Natural killer cell treated with Interleukin-12 subunit alpha and Interleukin-12 subunit beta and Interleukin-15 and Interleukin-18, amount 100 ng/mL, for 72 hours (primary cell): Measurements from ENCODE around the gene PGAP3. TPM values are rescaled to one million over a fixed set of nuclear protein-coding genes. Genes with fewer than 3 reads are reported as not detected.

Experiments
- ATAC-seq, 2 donors: fragments of 150-1000 bp; cut with Tn5 transposase in 1 of 2; sonication (Bioruptor Pico), chemical (Tn5 transposase) in 1 of 2; 2 replicates each; pipeline ENCODE4 v1.10.0; 2021
- DNase-seq: peaks from one replicate; pipeline ENCODE4 v3.0.0; 2022; ENCODE audit warnings: low spot score
- H3K27ac Mint-ChIP-seq, 2 donors: 1 replicate in 1 of 2; 2 replicates in 1 of 2; pipeline ENCODE4 v1.8.0; 2022; ENCODE audit warnings: mixed read lengths in 2 of 2, mild to moderate bottlenecking in 1 of 2, moderate library complexity in 1 of 2
- H3K27me3 Mint-ChIP-seq, 2 donors: 1 replicate in 1 of 2; 2 replicates in 1 of 2; pipeline ENCODE4 v1.8.0; 2022; ENCODE audit warnings: mixed read lengths in 2 of 2
- H3K36me3 Mint-ChIP-seq: one replicate; pipeline ENCODE4 v1.8.0; 2022; ENCODE audit warnings: mixed read lengths
- H3K4me1 Mint-ChIP-seq, 2 donors: 1 replicate in 1 of 2; 2 replicates in 1 of 2; pipeline ENCODE4 v1.8.0; 2022; ENCODE audit warnings: low read depth in 2 of 2, mixed read lengths in 2 of 2, mild to moderate bottlenecking in 1 of 2
- H3K4me3 Mint-ChIP-seq: one replicate; pipeline ENCODE4 v1.8.0; 2022; ENCODE audit warnings: mixed read lengths
- H3K9me3 Mint-ChIP-seq: 2 replicates; pipeline ENCODE4 v1.8.0; 2022; ENCODE audit warnings: mixed read lengths
- total RNA-seq, 2 donors: library from RNA; stranded (reverse); gene quantifications; one replicate each; pipeline ENCODE4 v1.2.3, GENCODE V29; 2022

The PGAP3 gene
- total RNA-seq, 2 donors from 2014 or later, result 8.8 to 13.7 TPM

DNA sequence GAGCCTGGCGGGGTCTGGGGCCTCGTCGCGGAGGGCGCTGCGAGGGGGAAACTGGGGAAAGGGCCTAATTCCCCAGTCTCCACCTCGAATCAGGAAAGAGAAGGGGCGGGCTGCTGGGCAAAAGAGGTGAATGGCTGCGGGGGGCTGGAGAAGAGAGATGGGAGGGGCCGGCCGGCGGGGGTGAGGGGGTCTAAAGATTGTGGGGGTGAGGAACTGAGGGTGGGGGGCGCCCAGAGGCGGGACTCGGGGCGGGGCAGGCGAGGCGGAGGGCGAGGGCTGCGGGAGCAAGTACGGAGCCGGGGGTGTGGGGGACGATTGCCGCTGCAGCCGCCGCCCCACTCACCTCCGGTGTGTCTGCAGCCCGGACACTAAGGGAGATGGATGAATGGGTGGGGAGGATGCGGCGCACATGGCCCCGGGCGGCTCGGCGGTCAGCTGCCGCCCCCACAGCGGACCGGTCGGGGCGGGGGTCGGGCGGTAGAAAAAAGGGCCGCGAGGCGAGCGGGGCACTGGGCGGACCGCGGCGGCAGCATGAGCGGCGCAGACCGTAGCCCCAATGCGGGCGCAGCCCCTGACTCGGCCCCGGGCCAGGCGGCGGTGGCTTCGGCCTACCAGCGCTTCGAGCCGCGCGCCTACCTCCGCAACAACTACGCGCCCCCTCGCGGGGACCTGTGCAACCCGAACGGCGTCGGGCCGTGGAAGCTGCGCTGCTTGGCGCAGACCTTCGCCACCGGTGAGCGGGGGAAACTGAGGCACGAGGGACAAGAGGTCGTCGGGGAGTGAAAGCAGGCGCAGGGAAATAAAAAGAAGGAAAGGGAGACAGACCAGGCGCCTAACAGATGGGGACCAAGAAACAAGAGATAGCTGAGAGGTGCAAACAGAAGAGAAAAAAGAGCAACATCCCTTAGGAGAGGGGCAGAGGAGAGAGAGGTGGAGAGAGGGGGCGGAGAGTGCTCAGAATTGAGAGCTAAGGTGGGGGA, 19.6 kb downstream of the PGAP3 start, which contains the start of gene PNMT:
PNMT (plus strand) TSS at position 509 of the 980 bp plus-strand sequence; CDS start at position 532, 23 bp downstream.
- peak; percentile 83 for DNase-seq
- H3K27me3 Mint-ChIP-seq, result peaks cover 0 to 3% of the 10 kb centered on the region in 2 donors
- peaks cover 11 to 16% of the 10 kb centered on the region in 2 donors for H3K4me1 Mint-ChIP-seq
- no peak within 1 kb of the TSS for H3K27ac Mint-ChIP-seq
- no peaks in the 10 kb centered on the region for H3K9me3 Mint-ChIP-seq
- no peaks in the 10 kb centered on the region for H3K36me3 Mint-ChIP-seq
- peak; percentile 71 to 83 for ATAC-seq
- peak within 1 kb of the TSS; percentile 65 for H3K4me3 Mint-ChIP-seq

DNA sequence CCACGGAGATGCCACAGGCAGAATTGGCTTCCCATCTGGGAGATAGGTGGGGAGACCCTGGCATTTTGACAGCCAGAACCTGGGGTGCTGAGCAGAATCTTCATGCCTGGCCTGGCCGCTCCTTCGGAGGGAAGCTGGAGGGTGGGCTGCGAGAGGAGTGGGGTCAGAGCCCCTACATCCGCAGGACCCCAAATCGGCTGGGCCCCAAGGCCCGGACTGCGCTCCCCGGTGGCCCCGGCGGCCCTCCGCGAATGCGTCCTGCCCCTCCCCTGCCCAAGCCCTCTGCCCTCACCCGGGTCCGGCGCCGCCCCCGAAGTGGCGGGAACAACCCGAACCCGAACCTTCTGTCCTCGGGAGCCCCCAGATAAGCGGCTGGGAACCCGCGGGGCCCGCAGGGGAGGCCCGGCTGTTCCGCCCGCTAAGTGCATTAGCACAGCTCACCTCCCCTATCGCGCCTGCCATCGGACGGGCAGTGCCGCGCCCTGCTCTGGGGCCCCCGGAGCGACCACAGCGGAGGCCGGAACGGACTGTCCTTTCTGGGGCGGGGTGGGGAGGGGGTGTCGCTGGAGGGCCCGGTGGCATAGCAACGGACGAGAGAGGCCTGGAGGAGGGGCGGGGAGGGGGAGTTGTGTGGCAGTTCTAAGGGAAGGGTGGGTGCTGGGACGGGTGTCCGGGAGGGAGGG, 20.5 kb downstream of the PGAP3 start:
- no peak for ATAC-seq
- Mint-ChIP-seq H3K4me3 (peak overlapping the region; percentile 65), H3K27ac (no peak overlapping the region), H3K4me1 (peaks cover 11 to 15% of the 10 kb centered on the region in 2 donors), H3K27me3 (peaks cover 0 to 3% of the 10 kb centered on the region in 2 donors), H3K36me3 (no peaks in the 10 kb centered on the region), H3K9me3 (no peaks in the 10 kb centered on the region)
- no peak for DNase-seq

DNA sequence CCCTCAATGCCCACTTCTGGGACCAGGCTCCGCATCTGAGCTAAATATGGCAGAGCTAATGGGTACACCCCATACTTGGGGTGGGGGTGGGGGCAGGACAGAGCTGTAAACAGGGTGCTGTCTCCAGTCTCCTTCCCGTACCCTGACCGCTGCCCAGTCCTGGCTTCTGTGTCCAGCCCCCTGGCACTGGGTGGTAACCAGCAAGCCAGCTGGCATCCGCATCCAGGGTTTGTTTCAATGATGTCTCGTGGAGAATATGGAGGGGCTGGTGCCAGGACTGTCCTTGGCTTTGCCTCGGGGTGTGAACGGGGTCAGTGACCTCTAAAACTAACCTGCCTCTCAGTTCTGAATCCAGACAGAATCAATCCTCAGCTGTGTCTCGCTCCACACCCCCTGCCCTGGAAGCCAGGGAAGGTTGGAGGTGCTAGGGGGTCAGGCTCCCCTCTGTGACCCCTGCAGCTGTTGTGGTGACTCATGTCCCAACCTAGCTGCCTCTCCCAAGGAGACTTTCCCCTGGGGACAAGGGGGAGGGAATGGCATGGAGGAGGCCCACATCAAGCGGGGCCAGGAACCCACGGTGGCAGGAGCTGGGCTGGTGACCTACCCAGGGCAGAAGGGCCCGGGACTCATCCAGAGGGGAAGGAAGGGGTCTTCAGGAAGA, 21.1 kb downstream of the PGAP3 start:
- Mint-ChIP-seq H3K27me3 (peaks cover 0 to 3% of the 10 kb centered on the region in 2 donors), H3K9me3 (no peaks in the 10 kb centered on the region), H3K27ac (no peak overlapping the region), H3K4me1 (peaks cover 11 to 12% of the 10 kb centered on the region in 2 donors), H3K4me3 (peak overlapping the region; percentile 59), H3K36me3 (no peaks in the 10 kb centered on the region)
- ATAC-seq, result no peak
- DNase-seq, result no peak

GRCh38 chr17:39666231-39666600, 21.6 kb downstream of the PGAP3 start:
- Mint-ChIP-seq H3K36me3 (no peaks in the 10 kb centered on the region), H3K4me1 (peaks cover 11 to 12% of the 10 kb centered on the region in 2 donors), H3K27ac (no peak overlapping the region), H3K9me3 (no peaks in the 10 kb centered on the region), H3K27me3 (peaks cover 0 to 3% of the 10 kb centered on the region in 2 donors), H3K4me3 (peak overlapping the region; percentile 25)
- no peak for ATAC-seq
- DNase-seq, result no peak

DNA sequence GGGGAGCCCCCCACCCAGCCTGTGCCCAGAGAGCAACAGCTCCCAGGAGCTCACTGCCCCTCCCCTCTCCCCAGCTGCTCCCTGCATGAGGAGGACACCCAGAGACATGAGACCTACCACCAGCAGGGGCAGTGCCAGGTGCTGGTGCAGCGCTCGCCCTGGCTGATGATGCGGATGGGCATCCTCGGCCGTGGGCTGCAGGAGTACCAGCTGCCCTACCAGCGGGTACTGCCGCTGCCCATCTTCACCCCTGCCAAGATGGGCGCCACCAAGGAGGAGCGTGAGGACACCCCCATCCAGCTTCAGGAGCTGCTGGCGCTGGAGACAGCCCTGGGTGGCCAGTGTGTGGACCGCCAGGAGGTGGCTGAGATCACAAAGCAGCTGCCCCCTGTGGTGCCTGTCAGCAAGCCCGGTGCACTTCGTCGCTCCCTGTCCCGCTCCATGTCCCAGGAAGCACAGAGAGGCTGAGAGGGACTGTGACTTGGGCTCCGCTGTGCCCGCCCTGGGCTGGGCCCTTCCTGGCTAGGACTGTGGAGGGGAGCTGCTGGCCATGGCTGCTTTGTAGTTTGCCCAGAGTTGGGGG, 22.1 kb downstream of the PGAP3 start:
- H3K9me3 Mint-ChIP-seq, result no peaks in the 10 kb centered on the region
- H3K4me3 Mint-ChIP-seq, result peak overlapping the region; percentile 25
- peaks cover 0 to 3% of the 10 kb centered on the region in 2 donors for H3K27me3 Mint-ChIP-seq
- H3K27ac Mint-ChIP-seq, result no peak overlapping the region
- H3K4me1 Mint-ChIP-seq, result peaks cover 11 to 12% of the 10 kb centered on the region in 2 donors
- no peaks in the 10 kb centered on the region for H3K36me3 Mint-ChIP-seq
- ATAC-seq, result no peak
- DNase-seq, result no peak

- H3K4me1 Mint-ChIP-seq, result peaks cover 11 to 12% of the 10 kb centered on the region in 2 donors
- no peaks in the 10 kb centered on the region for H3K36me3 Mint-ChIP-seq
- peaks cover 0 to 3% of the 10 kb centered on the region in 2 donors for H3K27me3 Mint-ChIP-seq
- DNase-seq (no peak), ATAC-seq (no peak)
- no peak within 1 kb of the TSS for H3K27ac Mint-ChIP-seq
- peak within 1 kb of the TSS; percentile 25 for H3K4me3 Mint-ChIP-seq
- no peaks in the 10 kb centered on the region for H3K9me3 Mint-ChIP-seq
These were observed 23.0 kb downstream of the PGAP3 start, which contains the start of gene TCAP for GRCh38 chr17:39664581-39665561. Gene TCAP (plus strand): TSS chr17:39665349. CDS start chr17:39665360, 11 bp downstream.

DNA sequence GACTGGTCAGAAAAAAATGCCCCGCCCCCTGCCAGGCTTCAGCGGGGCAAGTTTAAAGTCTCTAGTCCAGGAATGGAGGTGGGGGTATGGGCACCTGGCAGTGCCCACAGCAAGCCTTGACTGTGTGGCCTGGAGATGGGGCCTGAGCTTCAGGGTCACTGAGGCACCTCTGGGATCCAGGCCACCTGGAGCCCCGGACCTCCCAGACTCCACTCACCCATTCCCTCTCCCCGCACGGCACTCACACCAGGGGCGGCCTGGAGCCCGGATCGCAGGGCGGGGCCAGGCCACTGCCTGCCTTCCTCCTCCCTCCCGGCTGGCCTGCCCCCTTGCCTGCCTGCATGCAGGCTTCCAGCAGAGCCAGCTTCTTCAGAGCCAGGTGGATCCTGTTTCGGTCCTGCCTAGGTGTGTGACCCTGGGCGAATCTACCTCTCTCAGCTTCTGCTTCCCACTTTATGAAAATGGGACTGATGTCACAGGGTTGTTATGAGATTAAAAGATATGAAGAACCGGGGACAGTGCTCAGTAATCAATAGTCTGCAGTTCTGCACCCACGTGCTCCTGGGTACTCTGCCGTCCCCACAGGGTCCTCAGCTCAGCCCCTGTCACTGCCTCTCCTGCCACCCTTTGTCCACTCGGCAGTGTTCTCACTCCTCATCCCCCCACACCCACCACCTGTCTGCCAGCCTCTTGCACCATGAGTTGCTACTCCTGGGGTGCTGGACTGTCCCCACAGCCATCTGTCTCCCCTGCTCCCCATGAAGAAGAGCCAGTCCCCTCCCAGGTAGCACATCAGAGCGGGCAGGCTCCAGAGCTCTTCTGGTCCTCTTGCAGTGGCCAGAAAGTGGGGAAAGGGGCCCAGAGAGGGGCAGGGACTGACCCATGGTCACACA, 23.9 kb downstream of the PGAP3 start:
- Mint-ChIP-seq H3K36me3 (no peaks in the 10 kb centered on the region), H3K27ac (no peak overlapping the region), H3K4me1 (peaks cover 9 to 11% of the 10 kb centered on the region in 2 donors), H3K27me3 (peaks cover 0 to 3% of the 10 kb centered on the region in 2 donors), H3K9me3 (no peaks in the 10 kb centered on the region), H3K4me3 (no peak overlapping the region)
- ATAC-seq (no peak), DNase-seq (no peak)

- Mint-ChIP-seq H3K9me3 (no peaks in the 10 kb centered on the region), H3K36me3 (no peaks in the 10 kb centered on the region), H3K27ac (no peak overlapping the region), H3K4me3 (no peak overlapping the region), H3K4me1 (peaks cover 4 to 5% of the 10 kb centered on the region in 2 donors), H3K27me3 (peaks cover 0 to 3% of the 10 kb centered on the region in 2 donors)
- ATAC-seq, result no peak
- DNase-seq, result no peak
These were observed 24.5 kb downstream of the PGAP3 start for GRCh38 chr17:39663340-39663687.

- ATAC-seq (no peak), DNase-seq (no peak)
- Mint-ChIP-seq H3K4me3 (no peak overlapping the region), H3K27me3 (peaks cover 0 to 3% of the 10 kb centered on the region in 2 donors), H3K9me3 (no peaks in the 10 kb centered on the region), H3K4me1 (peaks cover 4% of the 10 kb centered on the region in 2 donors), H3K27ac (no peak overlapping the region), H3K36me3 (no peaks in the 10 kb centered on the region)
These were observed 25.1 kb downstream of the PGAP3 start for GRCh38 chr17:39662551-39663339.

DNA sequence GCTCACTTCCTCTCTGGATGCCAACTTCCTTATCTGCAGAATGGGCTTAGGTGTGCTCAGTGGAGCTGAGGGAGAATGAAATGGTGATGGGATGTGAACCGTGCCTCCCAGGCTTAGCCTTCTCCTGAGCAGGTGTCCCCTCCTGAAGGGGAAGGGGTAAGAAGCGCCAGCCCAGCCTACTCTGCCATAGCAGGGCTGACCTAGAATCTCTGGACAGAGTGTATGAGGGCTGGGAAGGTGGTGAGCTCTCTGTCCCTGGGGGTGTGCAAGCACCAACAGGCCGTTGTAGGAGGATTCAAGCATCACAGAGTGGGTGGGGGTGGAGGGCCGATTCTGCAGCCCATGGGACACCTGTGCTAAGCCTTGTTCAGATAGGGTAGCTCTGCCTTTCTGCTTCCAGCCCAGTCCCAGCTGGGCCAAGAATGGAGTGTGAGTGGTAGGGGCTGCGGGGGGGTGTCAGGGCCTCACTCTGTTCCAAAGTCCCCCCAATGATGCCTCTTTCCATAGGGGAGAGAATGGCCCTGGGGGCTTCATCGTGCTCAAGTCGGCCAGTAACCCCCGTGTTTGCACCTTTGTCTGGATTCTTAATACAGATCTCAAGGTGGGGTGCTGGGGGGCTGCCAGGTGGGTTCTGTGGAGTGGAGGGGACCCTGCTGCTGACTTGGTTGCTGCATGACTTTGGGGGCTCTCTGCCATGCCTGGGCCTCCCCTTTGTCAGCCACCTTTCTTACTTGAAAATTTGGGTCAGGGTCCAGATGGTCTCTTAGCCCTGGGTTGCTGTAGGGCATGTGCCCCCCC, 25.9 kb downstream of the PGAP3 start:
- no peak for ATAC-seq
- no peak overlapping the region for H3K4me3 Mint-ChIP-seq
- H3K27ac Mint-ChIP-seq, result no peak overlapping the region
- no peaks in the 10 kb centered on the region for H3K9me3 Mint-ChIP-seq
- H3K36me3 Mint-ChIP-seq, result no peaks in the 10 kb centered on the region
- no peak for DNase-seq
- H3K27me3 Mint-ChIP-seq, result peaks cover 0 to under 1% of the 10 kb centered on the region in 2 donors
- peaks cover 2 to 3% of the 10 kb centered on the region in 2 donors for H3K4me1 Mint-ChIP-seq
